ENCODE results near the gene HMCN1.

The HMCN1 gene

DNA sequence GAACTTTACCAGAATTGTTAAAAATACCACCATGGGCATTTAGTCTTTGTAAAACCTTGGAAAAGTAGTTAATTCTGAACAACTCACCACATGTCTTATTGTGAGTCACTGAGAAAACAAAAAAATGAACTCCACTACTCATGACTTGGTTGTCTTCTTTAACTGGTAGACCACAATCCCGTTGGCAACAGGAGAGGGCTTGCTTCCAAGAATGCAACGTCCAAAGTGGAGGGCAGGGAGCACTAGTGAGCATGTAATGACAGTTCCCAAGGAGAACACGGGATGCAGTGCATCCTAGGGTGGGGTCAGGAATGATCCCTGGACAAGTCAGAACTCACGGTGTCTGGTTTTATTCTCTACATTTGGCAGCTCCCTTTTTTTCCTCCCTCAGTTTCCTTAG, 15.2 kb upstream of the HMCN1 start:
- no peak overlapping the region for H3K4me3 ChIP-seq (ENCODE audit: low read depth, low read length)
- ChIA-PET POLR2A (interaction anchor here (0.6 to 0.8 kb wide), 2 partner anchors 15 to 346 kb away, joined by 3 to 4 read pairs; partner anchors contain the start of gene HMCN1), CTCF (interaction anchor here (0.6 to 4.5 kb wide), 17 partner anchors 11 to 527 kb away, joined by 3 to 46 read pairs (median 5); partner anchors contain the start of gene HMCN1)
- TF ChIP-seq, protein P1, sequence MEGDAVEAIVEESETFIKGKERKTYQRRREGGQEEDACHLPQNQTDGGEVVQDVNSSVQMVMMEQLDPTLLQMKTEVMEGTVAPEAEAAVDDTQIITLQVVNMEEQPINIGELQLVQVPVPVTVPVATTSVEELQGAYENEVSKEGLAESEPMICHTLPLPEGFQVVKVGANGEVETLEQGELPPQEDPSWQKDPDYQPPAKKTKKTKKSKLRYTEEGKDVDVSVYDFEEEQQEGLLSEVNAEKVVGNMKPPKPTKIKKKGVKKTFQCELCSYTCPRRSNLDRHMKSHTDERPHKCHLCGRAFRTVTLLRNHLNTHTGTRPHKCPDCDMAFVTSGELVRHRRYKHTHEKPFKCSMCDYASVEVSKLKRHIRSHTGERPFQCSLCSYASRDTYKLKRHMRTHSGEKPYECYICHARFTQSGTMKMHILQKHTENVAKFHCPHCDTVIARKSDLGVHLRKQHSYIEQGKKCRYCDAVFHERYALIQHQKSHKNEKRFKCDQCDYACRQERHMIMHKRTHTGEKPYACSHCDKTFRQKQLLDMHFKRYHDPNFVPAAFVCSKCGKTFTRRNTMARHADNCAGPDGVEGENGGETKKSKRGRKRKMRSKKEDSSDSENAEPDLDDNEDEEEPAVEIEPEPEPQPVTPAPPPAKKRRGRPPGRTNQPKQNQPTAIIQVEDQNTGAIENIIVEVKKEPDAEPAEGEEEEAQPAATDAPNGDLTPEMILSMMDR (IDR thresholded peaks at IDR 0.05; ENCODE audit: insufficient read depth, low read length, missing control alignments), result peak; percentile 48
- DNase-seq (ENCODE audit: low read depth, low spot score), result peak; percentile 83

DNA sequence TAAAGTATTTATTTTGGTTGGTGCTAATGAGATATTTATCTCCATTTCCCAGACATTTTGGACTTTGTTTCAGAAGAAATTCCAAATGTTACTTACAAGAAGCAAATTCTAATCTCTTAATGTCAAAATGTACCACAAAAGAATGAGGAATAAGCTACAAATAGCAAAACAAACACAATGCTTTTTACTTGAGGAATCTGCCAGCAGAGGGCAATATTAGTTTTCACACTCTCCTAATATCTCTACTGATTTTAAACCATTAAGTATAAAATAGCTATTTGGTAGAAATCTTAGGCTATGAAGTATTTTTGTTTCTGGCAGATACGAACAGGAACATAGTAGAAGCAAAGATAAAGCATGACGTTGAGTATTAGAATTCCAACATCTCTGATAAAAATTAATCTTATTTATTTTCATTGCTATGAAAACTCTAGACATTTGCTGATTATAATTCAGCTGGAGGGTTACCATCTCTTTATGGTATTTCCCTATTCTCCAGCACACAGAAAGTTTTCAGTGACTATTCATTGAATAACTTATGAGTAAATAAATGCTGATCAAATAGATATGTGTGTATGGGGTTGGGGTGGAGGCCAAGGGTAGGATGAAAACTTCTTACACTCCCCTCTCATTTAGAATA, 13.4 kb upstream of the HMCN1 start:
- CTCF ChIA-PET, result interaction anchor here (0.7 to 4.5 kb wide), 51 partner anchors 9 to 581 kb away, joined by 3 to 46 read pairs (median 5); partner anchors contain the start of gene HMCN1

DNA sequence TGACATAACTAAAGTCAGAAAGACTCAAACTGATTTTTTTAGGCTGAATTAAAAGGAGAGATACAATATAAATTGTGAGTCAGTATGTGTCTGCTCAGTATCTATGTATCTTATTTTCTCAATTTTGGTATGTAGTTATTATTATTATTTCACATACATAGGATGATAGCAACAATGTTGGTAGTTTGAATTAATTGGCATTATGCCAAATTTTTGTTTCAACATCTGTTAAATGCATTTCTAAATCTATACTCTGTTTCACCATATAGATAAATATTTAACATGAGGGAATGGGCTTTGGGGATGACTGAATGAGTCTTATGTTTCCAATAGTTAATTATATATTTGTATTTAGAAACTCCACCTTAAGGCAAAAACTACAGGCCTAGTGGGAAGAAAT, 12.6 kb upstream of the HMCN1 start:
- POLR2A ChIA-PET, result interaction anchor here (1.0 kb wide), 1 partner anchor 13 kb away, joined by 3 read pairs; the partner anchor contains the start of gene HMCN1
- TF ChIP-seq, protein P1 (IDR thresholded peaks at IDR 0.05; ENCODE audit: insufficient read depth, low read length, missing control alignments), result no peak

More for the DNA sequence above, 13.4 kb upstream of the HMCN1 start:
- DNase-seq (ENCODE audit: low read depth, low spot score), result peak; percentile 36
- no peak overlapping the region for H3K4me3 ChIP-seq (ENCODE audit: low read depth, low read length)
- TF ChIP-seq, protein P1 (IDR thresholded peaks at IDR 0.05; ENCODE audit: insufficient read depth, low read length, missing control alignments), result peak; percentile 32
- POLR2A ChIA-PET, result interaction anchor here (1.1 to 1.3 kb wide), 2 partner anchors 14 to 248 kb away, joined by 4 read pairs; partner anchors contain the start of gene HMCN1

DNA sequence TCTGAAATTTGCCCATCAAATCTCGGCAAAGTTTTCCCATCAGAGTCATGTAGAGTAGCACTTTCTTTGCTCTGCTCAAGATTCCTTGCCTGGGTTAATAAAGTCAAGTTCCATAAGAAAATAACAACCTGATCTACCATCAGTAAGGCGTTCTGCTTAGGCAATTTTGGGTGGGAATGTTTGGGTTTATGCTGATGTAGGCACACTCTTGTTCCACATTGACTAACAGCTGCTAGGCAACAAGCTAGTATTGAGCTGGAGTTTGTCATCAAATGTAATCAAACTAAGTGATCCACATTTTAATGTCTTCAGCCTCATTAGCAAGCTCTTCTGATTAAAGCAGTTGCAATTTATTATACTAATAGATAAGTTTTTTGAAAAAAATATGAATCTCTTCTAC, 12.1 kb upstream of the HMCN1 start:
- no peak overlapping the region for H3K4me3 ChIP-seq (ENCODE audit: low read depth, low read length)
- TF ChIP-seq, protein P1 (IDR thresholded peaks at IDR 0.05; ENCODE audit: insufficient read depth, low read length, missing control alignments), result no peak
- no peak for DNase-seq (ENCODE audit: low read depth, low spot score)
- ChIA-PET CTCF (interaction anchor here (0.9 to 4.5 kb wide), 4 partner anchors 13 to 490 kb away, joined by 3 to 41 read pairs (median 6); partner anchors contain the start of gene HMCN1), POLR2A (interaction anchor here (1.0 kb wide), 1 partner anchor 12 kb away, joined by 3 read pairs; the partner anchor contains the start of gene HMCN1)

More for the DNA sequence above, 12.6 kb upstream of the HMCN1 start:
- DNase-seq (ENCODE audit: low read depth, low spot score), result no peak
- no peak overlapping the region for H3K4me3 ChIP-seq (ENCODE audit: low read depth, low read length)
- CTCF ChIA-PET, result interaction anchor here (0.7 to 4.5 kb wide), 16 partner anchors 8 to 499 kb away, joined by 3 to 46 read pairs (median 6); partner anchors contain the start of gene HMCN1

DNA sequence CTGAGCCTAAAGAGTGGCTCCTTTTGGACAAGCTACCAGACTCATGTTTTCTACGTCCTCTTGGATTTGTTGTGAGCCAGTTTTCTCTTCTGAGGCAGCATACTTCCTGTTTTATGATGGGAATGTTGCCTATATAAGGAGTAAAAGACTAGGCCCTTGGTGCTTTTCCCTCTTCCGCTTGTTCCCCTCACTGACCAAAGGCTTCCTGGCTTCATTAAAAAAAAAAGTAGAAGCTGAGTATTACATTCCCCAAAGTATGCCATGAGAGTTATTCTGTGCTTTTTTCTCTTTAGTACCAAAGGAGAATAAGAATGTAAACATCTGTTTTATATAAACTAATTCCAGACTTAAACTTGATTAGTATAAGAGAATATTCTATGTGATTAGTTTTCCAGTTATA, 6.5 kb upstream of the HMCN1 start:
- ChIA-PET CTCF (interaction anchor here (1.1 kb wide), 1 partner anchor 134 kb away, joined by 3 read pairs; no protein-coding TSS in a partner anchor), POLR2A (no interaction called here)
- TF ChIP-seq, protein P1 (IDR thresholded peaks at IDR 0.05; ENCODE audit: insufficient read depth, low read length, missing control alignments), result no peak
- DNase-seq (ENCODE audit: low read depth, low spot score), result no peak
- H3K4me3 ChIP-seq (ENCODE audit: low read depth, low read length), result no peak overlapping the region

DNA sequence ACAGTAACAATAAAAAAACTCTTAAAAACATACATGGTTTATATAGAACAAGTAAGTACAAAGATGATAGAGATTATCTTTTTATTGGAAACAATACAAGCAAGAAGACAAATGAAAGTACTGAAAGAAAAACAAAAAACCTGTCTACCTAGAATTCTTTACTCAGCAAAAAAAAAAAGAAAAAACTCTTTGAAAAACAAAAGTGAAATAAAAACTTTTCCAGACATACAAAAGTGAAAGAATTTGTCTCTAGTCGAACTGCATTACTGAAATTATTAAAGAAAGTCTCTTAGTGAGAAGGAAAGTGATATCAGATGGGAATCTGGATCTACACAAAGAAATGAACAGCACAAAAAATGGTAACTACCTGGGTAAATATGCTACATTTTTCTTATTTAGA, 2.7 kb upstream of the HMCN1 start:
- no peak for DNase-seq (ENCODE audit: low read depth, low spot score)
- POLR2A ChIA-PET, result no interaction called here
- CTCF ChIA-PET, result interaction anchor here (3.2 kb wide), 1 partner anchor 11 kb away, joined by 18 read pairs; no protein-coding TSS in a partner anchor
- no peak overlapping the region for H3K4me3 ChIP-seq (ENCODE audit: low read depth, low read length)
- TF ChIP-seq, protein P1 (IDR thresholded peaks at IDR 0.05; ENCODE audit: insufficient read depth, low read length, missing control alignments), result no peak
